Adrenal gland (tissue), 5 donors: ENCODE results near the gene CLEC17A.

Experiments
- CTCF ChIP-seq, 6 experiments: fragments of 450-650 bp in 4 of 6; fragments of 200-600 bp in 2 of 6; sonication (generic) in 1 of 6; IDR thresholded peaks; 1 replicate in 5 of 6; 2 replicates in 1 of 6; pipeline versions ENCODE4 v1.5.1 to v1.8.0; 2016 to 2021; ENCODE audit warnings: antibody characterized with exemption in 6 of 6, mild to moderate bottlenecking in 2 of 6, moderate library complexity in 1 of 6
- POLR2A ChIP-seq, 2 donors: fragments of 450-650 bp; IDR thresholded peaks; one replicate each; pipeline ENCODE4 v1.6.1; 2017; ENCODE audit warnings: antibody characterized with exemption in 2 of 2, mild to moderate bottlenecking in 2 of 2, moderate library complexity in 1 of 2
- donor health status: DM: no; HTN: no; CAD: no.

GRCh38 chr19:14545716-14546082 lies 37.2 kb upstream of the CLEC17A start:
- TF ChIP-seq CTCF (IDR thresholded peaks at IDR 0.05) (no peak), POLR2A (IDR thresholded peaks at IDR 0.05) (no peak)
